HepG2 (cell line): Measurements from ENCODE around the gene FAM217B. TPM values are rescaled to one million over a fixed set of nuclear protein-coding genes. Genes with fewer than 3 reads are reported as not detected.

ENCODE experiments used
- FIP1L1 ChIP-seq: fragments of 200-400 bp; formaldehyde crosslinking; IDR thresholded peaks from 2 replicates; pipeline ENCODE4 v1.6.1; 2018; ENCODE audit warnings: low read depth, mild to moderate bottlenecking, low read length, moderate library complexity, borderline replicate concordance; ENCODE audit not compliant: insufficient read depth
- MED8 ChIP-seq: sonication (generic); formaldehyde crosslinking; IDR thresholded peaks from 2 replicates; pipeline ENCODE4 v1.8.1; 2023; ENCODE audit warnings: mild to moderate bottlenecking, missing genetic modification reagents; ENCODE audit not compliant: insufficient replicate concordance
- NR2C2 ChIP-seq: sonication (generic); formaldehyde crosslinking; IDR thresholded peaks from 2 replicates; pipeline ENCODE4 v1.4.0; 2020; ENCODE audit warnings: missing genetic modification reagents, mild to moderate bottlenecking, moderate library complexity, borderline replicate concordance
- NR2F6 ChIP-seq, 2 experiments: IDR thresholded peaks; 2 replicates each; pipeline ENCODE4 v1.6.1; 2016; ENCODE audit warnings: antibody characterized with exemption in 1 of 2, mild to moderate bottlenecking in 1 of 2
- RBAK ChIP-seq: sonication (generic); formaldehyde crosslinking; IDR thresholded peaks from 2 replicates; pipeline ENCODE4 v1.5.1; 2020; ENCODE audit warnings: mild to moderate bottlenecking, missing genetic modification reagents
- RFXANK ChIP-seq: IDR thresholded peaks from 2 replicates; pipeline ENCODE4 v1.6.1; 2016
- SAP130 ChIP-seq: IDR thresholded peaks from 2 replicates; pipeline ENCODE4 v1.6.1; 2016; ENCODE audit warnings: low read depth
- SMAD1 ChIP-seq: sonication (generic); formaldehyde crosslinking; IDR thresholded peaks from 2 replicates; pipeline ENCODE4 v1.4.0; 2020; ENCODE audit warnings: missing genetic modification reagents, low read depth, mild to moderate bottlenecking, borderline replicate concordance
- SPEN ChIP-seq: sonication (generic); formaldehyde crosslinking; IDR thresholded peaks from 2 replicates; pipeline ENCODE4 v1.5.1; 2020; ENCODE audit warnings: low read depth, mild to moderate bottlenecking, missing genetic modification reagents
- TBX2 ChIP-seq: sonication (generic); formaldehyde crosslinking; IDR thresholded peaks from 2 replicates; pipeline ENCODE4 v1.5.0; 2020; ENCODE audit warnings: missing genetic modification reagents, mild to moderate bottlenecking, borderline replicate concordance
- TEAD3 ChIP-seq: optimal IDR thresholded peaks from 2 replicates; pipeline ENCODE3; 2016; ENCODE audit warnings: borderline replicate concordance
- ZFP36L1 ChIP-seq: sonication (generic); formaldehyde crosslinking; IDR thresholded peaks from 2 replicates; pipeline ENCODE4 v1.8.0; 2022; ENCODE audit warnings: mild to moderate bottlenecking, missing genetic modification reagents, moderate library complexity
- ZNF251 ChIP-seq: sonication (generic); formaldehyde crosslinking; IDR thresholded peaks from 2 replicates; pipeline ENCODE4 v1.9.0; 2021; ENCODE audit warnings: mild to moderate bottlenecking, missing genetic modification reagents
- ZNF883 ChIP-seq: sonication (generic); formaldehyde crosslinking; IDR thresholded peaks from 2 replicates; pipeline ENCODE4 v1.5.1; 2020; ENCODE audit warnings: mild to moderate bottlenecking, missing genetic modification reagents; ENCODE audit errors: not compliant biosample characterization
- polyA plus RNA-seq, 8 experiments: library from polyadenylated mRNA; depleted of rRNA in 3 of 8; stranded (reverse) in 7 of 8; unstranded in 1 of 8; fragments of >200 nt; fragmentation: Illumina TruSeq in 4 of 8; extraction: Trizol in 4 of 8; gene quantifications; 2 replicates each; pipeline versions ENCODE4 v1.2.1 to v1.2.3, GENCODE V29; 2011 to 2016; ENCODE audit warnings: low read depth in 4 of 8, missing spikeins in 1 of 8, mixed read lengths in 1 of 8; ENCODE audit not compliant: insufficient read depth in 1 of 8
- total RNA-seq, 5 experiments: library from RNA; depleted of rRNA; stranded (reverse); fragments of >200 nt; fragmentation: Illumina TruSeq; extraction: Trizol; gene quantifications; 2 replicates each; pipeline ENCODE4 v1.2.3, GENCODE V29; 2016; ENCODE audit warnings: low read depth in 1 of 5
- TF ChIP-seq, protein P1 (sequence below): sonication (generic); IDR thresholded peaks from 2 replicates; pipeline ENCODE4 v1.6.1; 2016; ENCODE audit warnings: low read depth, borderline replicate concordance
- TF ChIP-seq, protein P2 (sequence below): IDR thresholded peaks from 2 replicates; pipeline ENCODE4 v1.6.1; 2016; ENCODE audit warnings: low read depth, borderline replicate concordance
- TF ChIP-seq, protein P3 (sequence below): sonication (generic); formaldehyde crosslinking; conservative IDR thresholded peaks from 2 replicates; pipeline ENCODE4 v1.8.0; 2022; ENCODE audit warnings: low read depth, missing genetic modification reagents
- TF ChIP-seq, protein P4 (sequence below): sonication (generic); formaldehyde crosslinking; IDR thresholded peaks from 2 replicates; pipeline ENCODE4 v1.4.0; 2020; ENCODE audit warnings: missing genetic modification reagents, borderline replicate concordance
- TF ChIP-seq, protein P5 (sequence below): sonication (generic); formaldehyde crosslinking; IDR thresholded peaks from 2 replicates; pipeline ENCODE4 v1.4.0; 2020; ENCODE audit warnings: missing genetic modification reagents

FAM217B gene
- total and polyA plus RNA-seq, 2 of the 13 experiments (the other 11 are each of a cell fraction or from before 2014, with no cell fraction given), result 11.1 to 14.3 TPM

DNA sequence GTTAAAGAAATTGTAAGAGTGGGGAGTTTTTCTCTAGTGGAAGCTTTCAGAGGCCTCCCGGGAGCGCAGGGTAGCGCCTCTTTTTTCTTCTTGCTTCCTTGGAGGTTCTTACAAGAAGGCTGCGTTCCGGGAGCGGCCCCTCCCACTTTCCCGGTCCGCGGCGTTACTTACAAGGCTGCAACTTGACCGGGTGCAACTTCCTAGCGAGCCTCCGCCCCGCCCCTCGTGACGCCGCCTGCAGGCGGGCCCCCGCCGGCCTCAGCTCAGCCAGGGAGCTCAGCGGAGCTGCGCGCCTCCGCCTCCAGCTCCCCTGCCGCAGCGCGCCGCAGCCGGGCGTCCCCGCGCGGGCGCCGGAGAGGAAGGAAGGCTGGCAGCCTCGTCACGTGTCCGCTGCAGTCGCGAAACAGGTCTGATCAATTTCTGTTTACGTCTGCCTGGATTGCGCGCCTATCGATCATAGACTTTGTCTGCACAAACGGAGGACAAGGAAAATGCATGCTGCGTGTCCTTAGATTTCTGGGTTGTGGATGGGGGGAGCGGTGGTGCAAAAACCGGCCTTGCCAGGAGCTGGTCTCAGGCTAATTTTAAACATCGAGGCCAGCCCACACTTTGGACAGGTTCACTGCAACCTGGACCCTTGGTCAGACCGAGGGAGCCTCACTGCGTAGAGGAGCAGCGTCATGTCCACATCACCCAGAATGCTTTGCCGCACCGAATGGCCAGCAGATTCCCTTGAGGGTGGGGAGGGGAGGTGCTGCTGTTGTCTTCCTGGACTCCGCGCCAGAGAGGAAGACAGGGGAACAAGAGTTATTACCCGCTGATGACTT lies at the start of gene FAM217B, which contains the start of gene PPP1R3D (continued):
- TF ChIP-seq, protein P1, sequence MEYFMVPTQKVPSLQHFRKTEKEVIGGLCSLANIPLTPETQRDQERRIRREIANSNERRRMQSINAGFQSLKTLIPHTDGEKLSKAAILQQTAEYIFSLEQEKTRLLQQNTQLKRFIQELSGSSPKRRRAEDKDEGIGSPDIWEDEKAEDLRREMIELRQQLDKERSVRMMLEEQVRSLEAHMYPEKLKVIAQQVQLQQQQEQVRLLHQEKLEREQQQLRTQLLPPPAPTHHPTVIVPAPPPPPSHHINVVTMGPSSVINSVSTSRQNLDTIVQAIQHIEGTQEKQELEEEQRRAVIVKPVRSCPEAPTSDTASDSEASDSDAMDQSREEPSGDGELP, result peak; percentile 6; the same call in 1 of the 2 replicates
- TF ChIP-seq, protein P2, sequence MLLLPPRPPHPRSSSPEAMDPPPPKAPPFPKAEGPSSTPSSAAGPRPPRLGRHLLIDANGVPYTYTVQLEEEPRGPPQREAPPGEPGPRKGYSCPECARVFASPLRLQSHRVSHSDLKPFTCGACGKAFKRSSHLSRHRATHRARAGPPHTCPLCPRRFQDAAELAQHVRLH, result peak; percentile 75; the same call in 1 of the 2 replicates
- TF ChIP-seq ZNF883 (peak; percentile 96), NR2F6 (IDR thresholded peaks at IDR 0.05) (no peak), NR2F6 (CRISPR knock-in tag; IDR thresholded peaks at IDR 0.05) (peak; percentile 55), FIP1L1 (peak; percentile 71; the same call in 1 of the 2 replicates), ZNF251 (peak; percentile 97), TEAD3 (CRISPR knock-in tag) (peak; percentile 72), RFXANK (no peak), SPEN (CRISPR knock-in tag) (peak; percentile 90), SMAD1 (CRISPR knock-in tag) (no peak; the same call in 1 of the 2 replicates), ZFP36L1 (CRISPR knock-in tag) (0 out of 2 replicates have a peak, but pooled peaks have one; percentile 60), SAP130 (CRISPR knock-in tag) (no peak; the same call in none of the 2 replicates), MED8 (CRISPR knock-in tag) (no peak), RBAK (no peak), NR2C2 (peak; percentile 81; the same call in 1 of the 2 replicates), TBX2 (CRISPR knock-in tag) (peak; percentile 55)
- TF ChIP-seq, protein P3, sequence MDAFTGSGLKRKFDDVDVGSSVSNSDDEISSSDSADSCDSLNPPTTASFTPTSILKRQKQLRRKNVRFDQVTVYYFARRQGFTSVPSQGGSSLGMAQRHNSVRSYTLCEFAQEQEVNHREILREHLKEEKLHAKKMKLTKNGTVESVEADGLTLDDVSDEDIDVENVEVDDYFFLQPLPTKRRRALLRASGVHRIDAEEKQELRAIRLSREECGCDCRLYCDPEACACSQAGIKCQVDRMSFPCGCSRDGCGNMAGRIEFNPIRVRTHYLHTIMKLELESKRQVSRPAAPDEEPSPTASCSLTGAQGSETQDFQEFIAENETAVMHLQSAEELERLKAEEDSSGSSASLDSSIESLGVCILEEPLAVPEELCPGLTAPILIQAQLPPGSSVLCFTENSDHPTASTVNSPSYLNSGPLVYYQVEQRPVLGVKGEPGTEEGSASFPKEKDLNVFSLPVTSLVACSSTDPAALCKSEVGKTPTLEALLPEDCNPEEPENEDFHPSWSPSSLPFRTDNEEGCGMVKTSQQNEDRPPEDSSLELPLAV, result no peak
- TF ChIP-seq, protein P4, sequence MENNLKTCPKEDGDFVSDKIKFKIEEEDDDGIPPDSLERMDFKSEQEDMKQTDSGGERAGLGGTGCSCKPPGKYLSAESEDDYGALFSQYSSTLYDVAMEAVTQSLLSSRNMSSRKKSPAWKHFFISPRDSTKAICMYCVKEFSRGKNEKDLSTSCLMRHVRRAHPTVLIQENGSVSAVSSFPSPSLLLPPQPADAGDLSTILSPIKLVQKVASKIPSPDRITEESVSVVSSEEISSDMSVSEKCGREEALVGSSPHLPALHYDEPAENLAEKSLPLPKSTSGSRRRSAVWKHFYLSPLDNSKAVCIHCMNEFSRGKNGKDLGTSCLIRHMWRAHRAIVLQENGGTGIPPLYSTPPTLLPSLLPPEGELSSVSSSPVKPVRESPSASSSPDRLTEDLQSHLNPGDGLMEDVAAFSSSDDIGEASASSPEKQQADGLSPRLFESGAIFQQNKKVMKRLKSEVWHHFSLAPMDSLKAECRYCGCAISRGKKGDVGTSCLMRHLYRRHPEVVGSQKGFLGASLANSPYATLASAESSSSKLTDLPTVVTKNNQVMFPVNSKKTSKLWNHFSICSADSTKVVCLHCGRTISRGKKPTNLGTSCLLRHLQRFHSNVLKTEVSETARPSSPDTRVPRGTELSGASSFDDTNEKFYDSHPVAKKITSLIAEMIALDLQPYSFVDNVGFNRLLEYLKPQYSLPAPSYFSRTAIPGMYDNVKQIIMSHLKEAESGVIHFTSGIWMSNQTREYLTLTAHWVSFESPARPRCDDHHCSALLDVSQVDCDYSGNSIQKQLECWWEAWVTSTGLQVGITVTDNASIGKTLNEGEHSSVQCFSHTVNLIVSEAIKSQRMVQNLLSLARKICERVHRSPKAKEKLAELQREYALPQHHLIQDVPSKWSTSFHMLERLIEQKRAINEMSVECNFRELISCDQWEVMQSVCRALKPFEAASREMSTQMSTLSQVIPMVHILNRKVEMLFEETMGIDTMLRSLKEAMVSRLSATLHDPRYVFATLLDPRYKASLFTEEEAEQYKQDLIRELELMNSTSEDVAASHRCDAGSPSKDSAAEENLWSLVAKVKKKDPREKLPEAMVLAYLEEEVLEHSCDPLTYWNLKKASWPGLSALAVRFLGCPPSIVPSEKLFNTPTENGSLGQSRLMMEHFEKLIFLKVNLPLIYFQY (CRISPR knock-in tag), result peak; percentile 33
- TF ChIP-seq, protein P5, sequence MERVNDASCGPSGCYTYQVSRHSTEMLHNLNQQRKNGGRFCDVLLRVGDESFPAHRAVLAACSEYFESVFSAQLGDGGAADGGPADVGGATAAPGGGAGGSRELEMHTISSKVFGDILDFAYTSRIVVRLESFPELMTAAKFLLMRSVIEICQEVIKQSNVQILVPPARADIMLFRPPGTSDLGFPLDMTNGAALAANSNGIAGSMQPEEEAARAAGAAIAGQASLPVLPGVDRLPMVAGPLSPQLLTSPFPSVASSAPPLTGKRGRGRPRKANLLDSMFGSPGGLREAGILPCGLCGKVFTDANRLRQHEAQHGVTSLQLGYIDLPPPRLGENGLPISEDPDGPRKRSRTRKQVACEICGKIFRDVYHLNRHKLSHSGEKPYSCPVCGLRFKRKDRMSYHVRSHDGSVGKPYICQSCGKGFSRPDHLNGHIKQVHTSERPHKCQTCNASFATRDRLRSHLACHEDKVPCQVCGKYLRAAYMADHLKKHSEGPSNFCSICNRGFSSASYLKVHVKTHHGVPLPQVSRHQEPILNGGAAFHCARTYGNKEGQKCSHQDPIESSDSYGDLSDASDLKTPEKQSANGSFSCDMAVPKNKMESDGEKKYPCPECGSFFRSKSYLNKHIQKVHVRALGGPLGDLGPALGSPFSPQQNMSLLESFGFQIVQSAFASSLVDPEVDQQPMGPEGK (CRISPR knock-in tag), result peak; percentile 68
